Keratinocyte (primary cell): ENCODE data around the gene TRMT112. TPM values are rescaled to one million over a fixed set of nuclear protein-coding genes. Genes with fewer than 3 reads are reported as not detected.
A peak's percentile ranks its signal among the peaks of the same experiment; 100 is the strongest.

Experiments used
- DNase-seq: peaks from one replicate; pipeline ENCODE4 v3.0.0-alpha.2; 2011; ENCODE audit warnings: low read depth, missing footprints, low spot score
- FAIRE-seq: peaks from 2 replicates; lab custom pipeline; 2011; peaks lifted over from hg19 to GRCh38; lab: Jason Lieb, UNC
- H2AFZ ChIP-seq: 2 replicates; pipeline ENCODE4 v1.6.0; 2012; ENCODE audit warnings: low read length, control low read depth, inconsistent platforms; ENCODE audit not compliant: control insufficient read depth
- H3K27ac ChIP-seq: 2 replicates; pipeline ENCODE4 v1.5.1; 2011; ENCODE audit warnings: low read length; ENCODE audit not compliant: control insufficient read depth, insufficient read depth
- H3K27me3 ChIP-seq: 3 replicates; pipeline ENCODE4 v1.6.0; 2011; ENCODE audit warnings: low read length; ENCODE audit not compliant: control insufficient read depth, insufficient read depth; ENCODE audit errors: extremely low read depth
- H3K36me3 ChIP-seq, 2 experiments: 2 replicates in 1 of 2; 3 replicates in 1 of 2; pipeline ENCODE4 v1.5.1; 2011; ENCODE audit warnings: low read length in 2 of 2, mild to moderate bottlenecking in 1 of 2; ENCODE audit not compliant: control insufficient read depth in 2 of 2, insufficient read depth in 2 of 2; ENCODE audit errors: extremely low read depth in 1 of 2
- H3K4me1 ChIP-seq: 3 replicates; pipeline ENCODE4 v1.5.1; 2011; ENCODE audit warnings: low read length; ENCODE audit not compliant: control insufficient read depth, insufficient read depth; ENCODE audit errors: extremely low read depth
- H3K4me2 ChIP-seq: 3 replicates; pipeline ENCODE4 v1.6.0; 2011; ENCODE audit warnings: low read depth, low read length; ENCODE audit not compliant: control insufficient read depth, insufficient read depth; ENCODE audit errors: extremely low read depth
- H3K4me3 ChIP-seq, 3 experiments: fragments of 200-600 bp in 1 of 3; sonication (generic) in 1 of 3; 2 replicates in 2 of 3; 3 replicates in 1 of 3; pipeline ENCODE4 v1.5.1; 2011 to 2016; ENCODE audit warnings: low read length in 3 of 3, mild to moderate bottlenecking in 3 of 3, control low read depth in 2 of 3, inconsistent platforms in 1 of 3, low read depth in 1 of 3, mixed read lengths in 1 of 3, mixed run types in 1 of 3, moderate library complexity in 1 of 3; ENCODE audit not compliant: control insufficient read depth in 2 of 3, insufficient read depth in 2 of 3; ENCODE audit errors: extremely low read depth in 1 of 3
- H3K79me2 ChIP-seq: 2 replicates; pipeline ENCODE4 v1.6.0; 2012; ENCODE audit warnings: low read length; ENCODE audit not compliant: control insufficient read depth, insufficient read depth
- H3K9ac ChIP-seq: 3 replicates; pipeline ENCODE4 v1.6.0; 2011; ENCODE audit warnings: low read length; ENCODE audit not compliant: control insufficient read depth, insufficient read depth; ENCODE audit errors: extremely low read depth
- H3K9me1 ChIP-seq: 3 replicates; pipeline ENCODE4 v1.6.0; 2011; ENCODE audit warnings: low read length; ENCODE audit not compliant: control insufficient read depth, insufficient read depth; ENCODE audit errors: extremely low read depth
- H3K9me3 ChIP-seq: 2 replicates; pipeline ENCODE4 v1.5.1; 2012; ENCODE audit warnings: low read depth, low read length; ENCODE audit not compliant: control insufficient read depth
- H4K20me1 ChIP-seq: 3 replicates; pipeline ENCODE4 v1.6.0; 2011; ENCODE audit warnings: low read length; ENCODE audit not compliant: control insufficient read depth, insufficient read depth; ENCODE audit errors: extremely low read depth
- CTCF ChIP-seq, 3 experiments: IDR thresholded peaks in 1 of 3; conservative IDR thresholded peaks in 1 of 3; optimal IDR thresholded peaks in 1 of 3; 2 replicates in 2 of 3; 3 replicates in 1 of 3; pipeline versions ENCODE3 to v1.5.1; 2011; ENCODE audit warnings: low read length in 3 of 3, mild to moderate bottlenecking in 3 of 3, moderate library complexity in 2 of 3, control low read depth in 1 of 3, inconsistent platforms in 1 of 3; ENCODE audit not compliant: insufficient read depth in 2 of 3; ENCODE audit errors: extremely low read depth in 1 of 3
- EZH2 ChIP-seq: IDR thresholded peaks from one replicate; pipeline ENCODE4 v1.6.1; 2012; ENCODE audit warnings: inconsistent platforms, mild to moderate bottlenecking, low read length, moderate library complexity
- dilution Hi-C: fragments of 300-500 bp; cut with MboI; formaldehyde crosslinking; loops from one replicate; pipeline ENCODE4 v1.7.0; 2020; ENCODE audit warnings: low sequenced_read_pairs; ENCODE audit not compliant: extremely low pct_ligation_motif_present
- polyA plus RNA-seq, 5 experiments: library from polyadenylated mRNA; depleted of rRNA in 3 of 5; stranded (reverse) in 3 of 5; stranded (forward) in 1 of 5; unstranded in 1 of 5; fragments of >200 nt; gene quantifications; 1 replicate in 1 of 5; 2 replicates in 3 of 5; 3 replicates in 1 of 5; pipeline versions ENCODE4 v1.2.1 to v1.2.3, GENCODE V29; 2011 to 2012; ENCODE audit warnings: missing spikeins in 2 of 5, low read depth in 1 of 5, low replicate concordance in 1 of 5

Gene TRMT112
- polyA plus RNA-seq, 1 donor (not counting 4 experiments of a cell fraction or from before 2014, with no cell fraction given): 408 TPM

DNA sequence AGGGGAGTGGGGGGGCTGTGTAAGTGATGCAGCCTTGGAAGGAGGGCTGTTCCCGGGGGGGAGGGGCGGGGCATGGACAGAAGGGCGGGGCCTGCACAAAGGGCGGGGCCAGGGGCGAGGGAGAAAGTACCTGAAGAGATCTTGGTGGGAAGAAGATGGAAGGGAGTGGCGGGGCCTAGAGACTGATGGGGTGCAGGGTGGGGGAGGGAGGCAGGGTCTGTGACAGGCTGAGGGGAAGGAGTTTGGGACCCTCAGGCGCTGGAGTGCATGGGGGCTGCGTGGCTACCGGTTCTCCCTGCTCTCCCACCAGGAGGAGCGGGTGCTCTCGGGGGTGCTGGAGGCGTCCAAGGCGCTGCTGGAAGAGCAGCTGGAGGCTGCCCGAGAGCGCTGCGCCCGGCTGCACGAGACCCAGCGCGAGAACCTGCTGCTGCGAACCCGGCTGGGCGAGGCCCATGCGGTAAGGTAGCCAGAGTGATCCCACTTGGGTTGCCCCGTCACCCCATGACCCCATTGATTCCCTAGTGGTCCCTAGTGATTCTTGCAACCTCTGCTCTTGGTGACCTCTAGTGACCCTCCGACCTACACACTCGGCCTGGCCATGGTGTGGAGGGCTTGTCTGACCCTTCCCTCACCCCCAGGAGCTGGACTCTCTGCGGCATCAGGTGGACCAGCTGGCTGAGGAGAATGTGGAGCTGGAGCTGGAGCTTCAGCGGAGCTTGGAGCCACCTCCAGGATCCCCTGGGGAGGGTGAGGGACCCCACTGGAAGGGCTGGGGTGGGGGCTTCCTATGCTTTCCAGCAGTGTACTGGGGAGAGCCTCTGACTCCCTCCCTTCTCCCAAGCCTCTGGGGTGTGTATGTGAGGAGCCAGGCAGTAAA is 25.7 kb upstream of the TRMT112 start:
- Histone ChIP-seq H3K79me2 (no peaks in the 10 kb centered on the region), H2AFZ (peak overlapping the region; percentile 26), H3K9ac (no peak overlapping the region), H3K27me3 (no peaks in the 10 kb centered on the region), H3K4me2 (peak overlapping the region; percentile 39), H3K27ac (no peak overlapping the region), H3K36me3 (no peaks in the 10 kb centered on the region), H3K4me3 (peak overlapping the region in 1 of 3 experiments; percentile 34), H4K20me1 (no peaks in the 10 kb centered on the region), H3K9me1 (no peaks in the 10 kb centered on the region), H3K9me3 (no peaks in the 10 kb centered on the region), H3K4me1 (peaks cover 23% of the 10 kb centered on the region)
- TF ChIP-seq CTCF (optimal IDR thresholded peaks at IDR 0.05 in 1 of 3, IDR thresholded peaks at IDR 0.05 in 1 of 3, conservative IDR thresholded peaks at IDR 0.05 in 1 of 3; ENCODE audit: extremely low read depth in 1 of 3, insufficient read depth in 2 of 3, low read length in 3 of 3) (no peak), EZH2 (no peak)
- no peak for DNase-seq
- dilution Hi-C loops: no loop called here
- FAIRE-seq: no peak

DNA sequence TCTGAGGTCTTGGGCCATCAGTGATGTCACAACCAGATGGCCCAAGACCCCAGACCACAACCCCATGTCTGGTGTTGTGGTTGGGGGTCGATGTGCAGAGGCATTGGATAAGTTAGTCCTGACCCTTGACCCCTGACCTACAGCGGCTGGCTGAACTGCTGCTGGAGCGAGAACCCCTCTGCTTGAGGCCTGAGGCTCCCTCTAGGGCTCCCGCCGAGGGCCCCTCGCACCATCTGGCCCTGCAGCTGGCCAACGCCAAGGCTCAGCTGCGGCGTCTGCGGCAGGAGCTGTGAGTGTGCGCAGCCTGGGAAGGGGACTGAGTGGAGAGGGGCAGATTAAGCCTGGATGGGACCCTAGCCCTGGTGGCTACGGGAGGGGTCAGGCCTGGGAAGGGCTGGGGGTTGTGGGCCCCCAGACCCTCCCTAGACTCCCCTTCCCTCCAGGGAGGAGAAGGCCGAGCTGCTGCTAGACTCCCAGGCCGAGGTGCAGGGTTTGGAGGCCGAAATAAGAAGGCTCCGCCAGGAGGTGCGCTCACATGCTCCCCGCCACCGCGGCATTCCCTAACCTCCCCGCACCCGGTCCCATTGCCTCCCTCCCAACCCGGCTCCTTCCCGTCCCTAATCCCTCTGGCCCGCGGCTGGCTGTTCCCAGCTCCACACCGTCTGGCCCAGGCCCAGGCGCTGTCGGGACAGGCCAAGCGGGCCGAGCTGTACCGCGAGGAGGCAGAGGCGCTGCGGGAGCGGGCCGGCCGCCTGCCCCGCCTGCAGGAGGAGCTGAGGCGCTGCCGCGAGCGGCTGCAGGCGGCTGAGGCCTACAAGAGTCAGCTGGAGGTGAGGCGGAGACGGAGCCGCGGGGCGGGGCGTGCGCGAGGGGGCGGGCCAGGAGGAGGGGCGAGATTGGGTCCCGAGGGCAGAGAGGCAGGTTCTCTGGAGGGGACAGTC is 24.8 kb upstream of the TRMT112 start:
- H3K27me3 ChIP-seq: no peaks in the 10 kb centered on the region
- peak overlapping the region; percentile 34 to 61 (median 53) for H3K4me3 ChIP-seq
- H3K9me3 ChIP-seq: no peaks in the 10 kb centered on the region
- H3K27ac ChIP-seq: peak overlapping the region; percentile 77
- peak overlapping the region; percentile 79 for H3K4me2 ChIP-seq
- H3K79me2 ChIP-seq: no peaks in the 10 kb centered on the region
- no peaks in the 10 kb centered on the region for H3K9me1 ChIP-seq
- no peaks in the 10 kb centered on the region for H4K20me1 ChIP-seq
- dilution Hi-C loops: no loop called here
- DNase-seq: no peak
- H3K36me3 ChIP-seq: no peaks in the 10 kb centered on the region
- H3K9ac ChIP-seq: peak overlapping the region; percentile 78
- FAIRE-seq: no peak
- peaks cover 13% of the 10 kb centered on the region for H3K4me1 ChIP-seq
- H2AFZ ChIP-seq: peak overlapping the region; percentile 71
- TF ChIP-seq CTCF (optimal IDR thresholded peaks at IDR 0.05 in 1 of 3, IDR thresholded peaks at IDR 0.05 in 1 of 3, conservative IDR thresholded peaks at IDR 0.05 in 1 of 3; ENCODE audit: extremely low read depth in 1 of 3, insufficient read depth in 2 of 3, low read length in 3 of 3): peak in 2 of 3 experiments; percentile 57 to 58
- no peak for TF ChIP-seq EZH2
